Activated naive CD8-positive, alpha-beta T cell treated with anti-CD3 and anti-CD28 coated beads, Interleukin-2, amount 50 U/mL, for 24 hours (primary cell): ENCODE results near the gene MLYCD.

Experiments
- ATAC-seq: fragments of 150-1000 bp; cut with Tn5 transposase; one replicate; pipeline ENCODE4 v1.10.0; 2021
- DNase-seq: peaks from one replicate; pipeline ENCODE4 v3.0.0; 2021
- H3K27ac Mint-ChIP-seq: one replicate; pipeline ENCODE4 v1.8.0; 2021; ENCODE audit warnings: mild to moderate bottlenecking, mixed read lengths
- H3K27me3 Mint-ChIP-seq: one replicate; pipeline ENCODE4 v1.8.0; 2021; ENCODE audit warnings: mixed read lengths
- H3K36me3 Mint-ChIP-seq: one replicate; pipeline ENCODE4 v1.8.0; 2021; ENCODE audit warnings: low read depth, mixed read lengths
- H3K4me1 Mint-ChIP-seq: one replicate; pipeline ENCODE4 v1.8.0; 2021; ENCODE audit warnings: mixed read lengths
- H3K4me3 Mint-ChIP-seq: one replicate; pipeline ENCODE4 v1.8.0; 2021; ENCODE audit warnings: mild to moderate bottlenecking, moderate library complexity, mixed read lengths
- H3K9me3 Mint-ChIP-seq: one replicate; pipeline ENCODE4 v1.8.0; 2021; ENCODE audit warnings: mixed read lengths

MLYCD gene

GRCh38 chr16:83925957-83926725 lies 27.2 kb downstream of the MLYCD start:
- no peaks in the 10 kb centered on the region for H3K27me3 Mint-ChIP-seq
- DNase-seq (no peak), ATAC-seq (no peak)
- H3K4me3 Mint-ChIP-seq = no peak overlapping the region
- no peaks in the 10 kb centered on the region for H3K36me3 Mint-ChIP-seq
- no peaks in the 10 kb centered on the region for H3K4me1 Mint-ChIP-seq
- no peaks in the 10 kb centered on the region for H3K9me3 Mint-ChIP-seq
- no peak overlapping the region for H3K27ac Mint-ChIP-seq

DNA sequence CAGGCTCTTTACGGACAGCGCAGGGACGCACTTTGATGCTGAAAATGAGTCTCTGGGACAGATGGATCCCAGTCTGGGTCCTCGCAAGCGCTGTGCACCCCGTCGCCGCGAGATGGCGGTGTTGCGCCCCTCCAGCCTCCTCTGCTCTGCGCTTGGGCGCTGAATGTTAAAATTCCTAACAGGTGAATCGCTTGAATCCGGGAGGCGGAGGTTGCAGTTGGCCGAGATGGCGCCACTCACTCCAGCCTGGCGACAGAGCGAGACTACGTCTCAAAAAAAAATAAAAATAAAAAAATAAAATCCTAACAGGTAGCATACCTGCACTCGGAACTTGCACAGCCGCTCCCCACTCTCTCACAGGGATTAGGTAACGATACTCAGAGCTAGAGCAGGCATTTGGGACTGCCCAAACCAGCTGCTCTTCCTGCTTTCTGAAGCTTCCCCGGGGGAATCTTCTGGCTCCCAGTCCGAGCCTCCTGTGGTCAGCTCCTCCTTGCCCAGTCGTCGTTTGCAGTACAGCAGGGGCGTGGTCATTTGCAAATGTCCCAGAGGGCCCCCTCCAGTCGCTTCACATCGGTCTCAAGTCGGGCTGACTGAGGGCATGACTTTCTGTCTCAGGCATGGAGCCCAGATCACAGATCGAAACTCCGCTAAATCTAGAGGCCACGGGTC lies 27.9 kb downstream of the MLYCD start:
- ATAC-seq (peak; percentile 66), DNase-seq (peak; percentile 81)
- no peaks in the 10 kb centered on the region for H3K27me3 Mint-ChIP-seq
- no peaks in the 10 kb centered on the region for H3K9me3 Mint-ChIP-seq
- no peak overlapping the region for H3K27ac Mint-ChIP-seq
- H3K36me3 Mint-ChIP-seq = no peaks in the 10 kb centered on the region
- H3K4me3 Mint-ChIP-seq = no peak overlapping the region
- no peaks in the 10 kb centered on the region for H3K4me1 Mint-ChIP-seq

DNA sequence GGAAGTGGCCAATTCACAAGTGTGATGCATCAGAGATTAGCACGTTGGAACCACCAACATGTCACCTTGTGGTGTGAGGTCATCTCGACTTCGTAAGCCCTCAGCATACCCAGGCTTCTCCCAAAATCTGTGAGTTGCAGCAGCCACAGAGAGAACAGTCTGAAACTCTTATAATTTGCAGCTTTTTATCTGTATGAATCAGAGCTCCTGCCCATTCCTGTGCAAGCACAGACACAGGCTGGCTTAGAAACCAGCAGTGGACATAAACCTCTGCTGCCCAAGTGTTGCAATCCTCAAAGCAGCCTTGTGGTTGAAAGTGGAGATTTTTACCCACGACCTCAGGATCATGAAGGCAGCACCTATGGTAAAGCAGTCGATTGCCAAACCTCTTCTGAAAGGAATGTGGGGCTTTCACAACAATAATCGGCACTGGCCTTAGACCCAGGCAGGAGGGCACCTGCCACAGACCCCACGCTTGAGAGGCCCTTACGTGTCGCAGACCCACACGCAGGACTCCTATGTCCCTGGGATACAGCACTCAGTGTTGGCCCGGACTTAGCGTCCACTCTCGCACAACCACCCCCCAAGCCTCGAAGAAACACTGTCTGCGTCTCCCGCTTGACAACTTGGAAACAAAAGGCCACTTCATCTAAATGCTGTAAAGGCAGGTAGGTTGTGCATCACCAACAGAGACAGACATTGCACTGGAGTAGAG lies 29.6 kb downstream of the MLYCD start:
- Mint-ChIP-seq H3K4me1 (no peaks in the 10 kb centered on the region), H3K27ac (no peak overlapping the region), H3K9me3 (no peaks in the 10 kb centered on the region), H3K27me3 (no peaks in the 10 kb centered on the region), H3K36me3 (no peaks in the 10 kb centered on the region), H3K4me3 (no peak overlapping the region)
- ATAC-seq (no peak), DNase-seq (no peak)

DNA sequence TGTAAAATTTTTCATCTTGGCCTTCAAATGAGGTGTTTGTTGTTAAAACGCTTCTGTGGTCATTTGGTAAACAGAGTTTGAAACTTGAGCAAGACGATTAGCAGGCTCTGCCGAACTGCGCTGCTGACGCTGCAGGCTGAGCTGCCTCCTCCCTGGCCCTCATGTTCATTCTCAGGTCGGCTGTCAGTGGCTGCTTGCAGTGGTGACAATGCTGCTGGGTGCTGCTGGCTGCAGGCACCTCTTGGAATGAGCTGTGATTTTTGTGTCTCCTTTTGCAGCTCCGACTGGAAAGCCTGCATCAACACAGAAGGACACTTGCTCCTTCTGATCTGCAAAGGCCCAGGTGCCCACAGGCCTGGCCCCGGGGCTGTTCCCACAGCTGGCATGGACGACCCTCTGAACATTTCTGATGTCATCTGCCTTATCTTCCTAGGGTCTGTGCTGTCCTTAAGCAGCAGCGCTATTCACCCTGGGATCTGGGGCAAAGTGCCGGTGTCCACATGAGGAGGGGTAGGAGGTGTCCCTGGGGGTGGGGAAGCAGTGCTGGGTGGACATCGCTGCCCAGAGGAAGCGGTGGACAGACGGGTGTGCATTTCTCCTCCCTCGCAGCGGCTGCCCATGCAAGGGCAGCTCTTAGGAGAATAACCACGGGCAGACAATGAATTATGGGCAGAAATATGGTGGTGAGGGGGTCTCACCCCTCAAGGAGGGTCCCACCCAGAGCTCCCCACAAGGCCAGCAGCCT lies 31.1 kb downstream of the MLYCD start:
- H3K27me3 Mint-ChIP-seq = no peaks in the 10 kb centered on the region
- H3K36me3 Mint-ChIP-seq = no peaks in the 10 kb centered on the region
- H3K9me3 Mint-ChIP-seq = no peaks in the 10 kb centered on the region
- no peak overlapping the region for H3K4me3 Mint-ChIP-seq
- H3K4me1 Mint-ChIP-seq = no peaks in the 10 kb centered on the region
- H3K27ac Mint-ChIP-seq = no peak overlapping the region
- DNase-seq (no peak), ATAC-seq (no peak)

GRCh38 chr16:83930730-83931500 lies 32.0 kb downstream of the MLYCD start:
- H3K4me3 Mint-ChIP-seq = no peak overlapping the region
- DNase-seq (no peak), ATAC-seq (no peak)
- H3K27ac Mint-ChIP-seq = no peak overlapping the region
- no peaks in the 10 kb centered on the region for H3K4me1 Mint-ChIP-seq
- H3K27me3 Mint-ChIP-seq = no peaks in the 10 kb centered on the region
- H3K9me3 Mint-ChIP-seq = no peaks in the 10 kb centered on the region
- no peaks in the 10 kb centered on the region for H3K36me3 Mint-ChIP-seq

DNA sequence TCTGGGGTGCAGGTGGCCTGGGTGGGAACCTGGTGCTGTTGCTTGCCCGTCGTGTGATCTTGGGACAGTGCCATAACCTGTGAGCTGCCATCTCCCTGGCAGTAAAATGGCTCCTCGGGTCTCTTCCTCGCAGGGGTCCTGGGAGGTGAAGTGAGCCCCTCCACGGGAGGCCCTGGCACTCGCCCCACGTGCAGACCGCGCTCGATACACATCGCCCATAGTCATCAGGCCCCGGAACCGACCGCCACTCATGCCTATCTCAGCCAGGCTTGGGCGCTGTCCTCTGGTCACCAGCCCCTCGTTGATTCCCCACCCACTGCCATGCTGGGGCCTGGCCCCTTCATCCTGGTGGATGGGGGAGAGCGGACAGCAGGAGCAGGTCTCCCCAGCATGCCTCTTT lies 32.6 kb downstream of the MLYCD start:
- H3K27ac Mint-ChIP-seq = no peak overlapping the region
- H3K4me3 Mint-ChIP-seq = no peak overlapping the region
- no peaks in the 10 kb centered on the region for H3K27me3 Mint-ChIP-seq
- no peak for ATAC-seq
- no peaks in the 10 kb centered on the region for H3K36me3 Mint-ChIP-seq
- no peaks in the 10 kb centered on the region for H3K4me1 Mint-ChIP-seq
- no peaks in the 10 kb centered on the region for H3K9me3 Mint-ChIP-seq
- no peak for DNase-seq

GRCh38 chr16:83932304-83932703 lies 33.4 kb downstream of the MLYCD start:
- Mint-ChIP-seq H3K27me3 (no peaks in the 10 kb centered on the region), H3K4me1 (no peaks in the 10 kb centered on the region), H3K9me3 (no peaks in the 10 kb centered on the region), H3K4me3 (no peak overlapping the region), H3K36me3 (no peaks in the 10 kb centered on the region), H3K27ac (no peak overlapping the region)
- ATAC-seq (no peak), DNase-seq (no peak)

GRCh38 chr16:83932955-83933673 lies 34.2 kb downstream of the MLYCD start:
- no peaks in the 10 kb centered on the region for H3K36me3 Mint-ChIP-seq
- DNase-seq (no peak), ATAC-seq (no peak)

DNA sequence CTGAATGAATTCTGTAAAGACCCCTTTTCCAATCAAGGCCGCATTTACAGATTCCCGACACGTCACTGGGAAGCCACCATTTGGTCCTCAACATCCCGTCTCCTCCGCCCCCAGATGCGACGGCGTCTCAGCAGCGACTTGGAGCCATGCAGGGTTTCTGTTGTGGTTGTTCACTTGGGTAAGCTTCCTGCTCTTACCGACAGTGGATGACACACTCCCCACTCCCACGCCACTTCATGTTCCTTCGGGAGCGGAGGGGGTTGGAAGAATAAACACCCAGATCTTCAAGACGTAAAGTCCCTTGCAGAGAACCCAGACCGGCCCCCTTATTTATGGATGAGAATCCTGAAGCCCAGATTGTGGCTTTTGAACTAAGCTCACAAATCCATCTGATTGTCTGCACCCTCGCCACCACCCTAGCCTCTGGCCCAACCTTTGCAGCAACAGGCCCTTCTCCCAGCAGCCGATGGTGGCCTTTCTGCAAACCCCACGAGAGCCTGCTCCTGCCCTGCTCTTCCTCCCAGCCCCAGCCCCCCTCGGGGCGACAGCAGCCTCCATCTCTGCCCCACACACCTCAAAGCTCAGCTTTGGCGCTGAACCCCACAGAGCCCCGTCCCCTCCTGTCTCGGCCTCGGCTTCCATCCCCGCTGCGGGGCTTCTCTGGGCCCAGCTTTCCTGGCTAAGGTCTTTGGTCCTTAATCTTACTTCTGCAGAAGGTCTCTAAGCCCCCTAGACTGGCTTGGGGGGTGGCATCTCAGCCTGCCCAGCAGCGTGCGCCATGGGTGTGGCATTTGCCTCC lies 35.2 kb downstream of the MLYCD start:
- no peak for ATAC-seq
- Mint-ChIP-seq H3K4me3 (no peak overlapping the region), H3K36me3 (no peaks in the 10 kb centered on the region), H3K27me3 (no peaks in the 10 kb centered on the region), H3K4me1 (no peaks in the 10 kb centered on the region), H3K27ac (no peak overlapping the region), H3K9me3 (no peaks in the 10 kb centered on the region)
- no peak for DNase-seq

More at GRCh38 chr16:83932955-83933673, 34.2 kb downstream of the MLYCD start:
- no peaks in the 10 kb centered on the region for H3K27me3 Mint-ChIP-seq
- H3K4me3 Mint-ChIP-seq = no peak overlapping the region
- H3K27ac Mint-ChIP-seq = no peak overlapping the region
- no peaks in the 10 kb centered on the region for H3K4me1 Mint-ChIP-seq
- H3K9me3 Mint-ChIP-seq = no peaks in the 10 kb centered on the region

GRCh38 chr16:83934684-83934977 lies 35.7 kb downstream of the MLYCD start:
- no peaks in the 10 kb centered on the region for H3K9me3 Mint-ChIP-seq
- no peak overlapping the region for H3K4me3 Mint-ChIP-seq
- H3K4me1 Mint-ChIP-seq = no peaks in the 10 kb centered on the region
- H3K27me3 Mint-ChIP-seq = no peaks in the 10 kb centered on the region
- no peak overlapping the region for H3K27ac Mint-ChIP-seq
- DNase-seq (no peak), ATAC-seq (no peak)
- no peaks in the 10 kb centered on the region for H3K36me3 Mint-ChIP-seq

DNA sequence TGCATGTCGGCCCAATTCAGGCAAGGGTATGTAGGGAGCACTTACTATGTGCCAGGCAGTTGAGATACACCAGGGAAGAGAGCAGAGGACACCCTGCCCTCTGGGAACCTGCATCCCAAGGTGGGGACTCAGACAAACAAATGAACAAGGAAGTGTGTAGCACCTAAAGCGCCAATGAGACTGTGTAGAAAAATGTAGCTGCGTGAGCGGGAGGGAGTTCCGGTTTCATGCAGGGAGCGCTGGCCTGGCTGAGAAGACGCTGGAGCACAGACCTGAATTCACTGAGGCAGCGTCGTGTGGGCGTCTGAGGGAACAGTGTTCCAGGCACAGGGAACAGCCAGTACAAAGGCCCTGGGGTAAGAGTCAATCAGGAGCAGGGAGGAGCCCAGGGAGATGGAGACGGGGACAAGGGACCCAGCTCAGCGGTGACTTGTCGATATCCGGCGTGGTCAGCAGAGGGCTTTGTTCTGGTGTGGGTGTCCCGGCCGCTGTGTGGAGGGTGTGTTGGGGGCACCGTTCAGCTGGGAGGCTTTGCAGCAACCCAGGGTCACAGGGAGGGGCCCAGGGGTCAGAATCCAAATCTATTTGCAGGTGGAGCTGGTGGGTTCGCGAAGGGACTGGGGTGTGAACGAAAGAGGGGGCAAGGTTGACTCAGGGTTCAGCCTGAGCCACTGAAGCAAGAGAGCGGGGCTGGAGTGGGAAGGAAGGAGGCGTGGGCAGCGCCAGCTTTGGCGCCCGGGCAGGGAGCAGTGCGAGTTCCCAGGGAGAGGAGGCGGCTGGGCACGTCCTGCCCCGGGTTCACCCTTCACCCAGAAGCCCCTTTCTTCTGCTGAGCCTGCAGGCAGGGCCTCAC lies 36.3 kb downstream of the MLYCD start:
- Mint-ChIP-seq H3K27me3 (no peaks in the 10 kb centered on the region), H3K9me3 (no peaks in the 10 kb centered on the region), H3K36me3 (no peaks in the 10 kb centered on the region), H3K4me3 (no peak overlapping the region), H3K27ac (no peak overlapping the region), H3K4me1 (no peaks in the 10 kb centered on the region)
- DNase-seq (no peak), ATAC-seq (no peak)

- ATAC-seq (no peak), DNase-seq (no peak)
- H3K9me3 Mint-ChIP-seq = no peaks in the 10 kb centered on the region
- no peak overlapping the region for H3K4me3 Mint-ChIP-seq
- H3K4me1 Mint-ChIP-seq = no peaks in the 10 kb centered on the region
- no peak overlapping the region for H3K27ac Mint-ChIP-seq
- H3K27me3 Mint-ChIP-seq = no peaks in the 10 kb centered on the region
- no peaks in the 10 kb centered on the region for H3K36me3 Mint-ChIP-seq
These were observed 36.9 kb downstream of the MLYCD start for GRCh38 chr16:83935858-83936255.
